Pons (tissue), 1 donor: Measurements from ENCODE around the gene TROAP.
"Not testable (repeated sequence)": the region's sequence is repeated elsewhere in the genome, so short reads cannot be mapped to it uniquely, and the experiment has no call there.

Experiments used
- DNase-seq: peaks from one replicate; pipeline ENCODE4 v3.0.0-alpha.2; 2016; ENCODE audit warnings: low spot score

The TROAP gene

GRCh38 chr12:49295082-49295936 lies 27.7 kb upstream of the TROAP start, which contains the start of gene PRPH:
Gene PRPH (plus strand): TSS chr12:49295147. CDS start chr12:49295201, 54 bp downstream.
- DNase-seq: no peak

DNA sequence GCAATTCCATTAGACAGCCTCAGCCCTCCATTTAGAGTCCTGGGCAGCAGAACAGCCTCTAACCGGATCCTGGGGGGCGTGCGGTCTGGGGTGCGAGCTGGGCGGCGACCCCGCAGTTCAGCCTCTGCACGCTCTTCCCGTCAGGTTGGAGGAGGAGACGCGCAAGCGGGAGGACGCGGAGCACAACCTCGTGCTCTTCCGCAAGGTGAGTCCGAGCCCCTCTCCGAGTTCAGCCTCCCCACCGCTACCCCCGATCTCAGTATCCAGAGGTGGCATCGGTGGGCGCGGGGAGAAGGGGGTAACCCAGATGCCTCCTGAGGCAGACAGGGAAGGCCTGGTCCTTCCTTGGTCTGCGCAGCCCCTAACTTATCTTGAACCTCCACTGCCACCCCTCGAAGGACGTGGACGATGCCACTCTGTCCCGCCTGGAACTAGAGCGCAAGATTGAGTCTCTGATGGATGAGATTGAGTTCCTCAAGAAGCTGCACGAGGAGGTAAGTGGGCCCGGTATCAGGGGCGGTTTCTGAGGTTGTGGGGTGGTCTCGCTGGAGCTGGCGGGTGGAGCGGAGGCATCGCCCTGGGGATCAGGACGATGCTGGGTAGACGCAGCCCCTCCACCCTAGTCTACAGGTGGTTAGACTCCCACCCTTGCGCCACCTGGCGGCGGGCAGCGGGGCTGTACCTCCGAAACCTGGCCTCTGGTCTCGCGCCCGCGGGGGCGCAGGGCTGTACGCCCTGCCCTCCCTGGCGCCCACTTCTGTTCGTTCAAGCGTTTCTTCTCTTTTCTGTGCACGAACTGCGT lies 26.8 kb upstream of the TROAP start:
- no peak for DNase-seq

DNA sequence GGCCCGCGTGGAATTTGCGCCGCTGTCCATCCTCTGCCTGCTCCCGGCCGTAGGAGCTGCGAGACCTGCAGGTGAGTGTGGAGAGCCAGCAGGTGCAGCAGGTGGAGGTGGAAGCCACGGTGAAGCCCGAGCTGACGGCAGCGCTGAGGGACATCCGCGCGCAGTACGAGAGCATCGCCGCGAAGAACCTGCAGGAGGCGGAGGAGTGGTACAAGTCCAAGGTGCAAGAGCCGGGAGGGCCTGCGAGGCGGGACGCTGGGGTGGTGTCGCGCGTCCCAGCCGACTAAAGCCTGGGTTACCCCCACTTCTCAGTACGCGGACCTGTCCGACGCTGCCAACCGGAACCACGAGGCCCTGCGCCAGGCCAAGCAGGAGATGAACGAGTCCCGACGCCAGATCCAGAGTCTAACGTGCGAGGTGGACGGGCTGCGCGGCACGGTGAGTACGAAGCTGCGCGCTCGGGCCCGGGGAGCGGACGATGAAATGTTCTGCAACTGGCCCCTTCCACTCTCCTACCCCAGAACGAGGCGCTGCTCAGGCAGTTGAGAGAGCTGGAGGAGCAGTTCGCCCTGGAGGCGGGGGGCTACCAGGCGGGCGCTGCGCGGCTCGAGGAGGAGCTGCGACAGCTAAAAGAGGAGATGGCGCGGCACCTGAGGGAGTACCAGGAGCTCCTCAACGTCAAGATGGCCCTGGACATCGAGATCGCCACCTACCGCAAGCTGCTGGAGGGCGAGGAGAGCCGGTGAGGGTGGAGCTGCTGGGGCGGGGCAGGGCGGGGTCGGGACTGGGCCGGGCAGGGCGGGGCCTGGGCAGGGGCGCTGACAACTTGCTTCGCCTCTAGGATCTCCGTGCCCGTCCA lies 26.0 kb upstream of the TROAP start:
- no peak for DNase-seq

GRCh38 chr12:49297695-49298060 lies 25.4 kb upstream of the TROAP start:
- DNase-seq: no peak

DNA sequence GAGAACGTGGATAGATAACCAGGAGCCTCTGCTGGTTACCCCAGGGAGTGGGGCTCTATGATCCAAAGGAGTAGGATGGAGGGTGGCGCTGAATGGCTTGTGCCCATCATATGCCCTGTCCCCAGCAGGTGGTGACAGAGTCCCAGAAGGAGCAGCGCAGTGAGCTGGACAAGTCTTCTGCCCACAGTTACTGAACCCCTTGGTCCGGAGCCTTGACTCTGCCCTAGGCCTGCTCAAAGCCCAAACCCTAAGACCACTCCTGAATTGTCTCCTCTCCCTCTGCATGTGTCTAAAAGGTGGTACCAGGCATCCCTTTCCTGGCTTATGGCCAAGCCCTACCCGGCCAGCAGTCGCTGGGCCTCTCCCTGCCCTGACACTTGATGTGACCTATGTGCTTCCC lies 24.9 kb upstream of the TROAP start:
- DNase-seq: no peak

GRCh38 chr12:49301760-49302159 lies 21.3 kb upstream of the TROAP start:
- no peak for DNase-seq

DNA sequence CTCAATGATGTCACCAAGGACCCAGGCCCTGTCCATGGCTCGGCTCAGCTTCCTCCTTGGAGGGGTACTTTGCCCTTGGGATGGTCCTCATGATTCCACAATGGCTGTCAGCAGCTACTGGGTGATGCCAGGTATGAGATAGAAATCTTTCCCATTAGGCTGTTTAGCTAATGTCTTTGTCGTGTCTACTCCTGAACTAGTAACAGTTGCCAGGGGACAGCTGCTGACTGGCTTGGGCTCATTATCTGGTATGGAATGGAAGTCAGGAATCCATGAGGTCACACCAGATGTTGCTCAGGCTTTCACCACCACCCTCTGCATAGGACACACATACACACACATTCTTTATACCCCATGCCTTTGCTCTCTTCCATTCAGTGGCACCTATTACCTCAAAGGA lies 18.9 kb upstream of the TROAP start:
- DNase-seq: no peak

DNA sequence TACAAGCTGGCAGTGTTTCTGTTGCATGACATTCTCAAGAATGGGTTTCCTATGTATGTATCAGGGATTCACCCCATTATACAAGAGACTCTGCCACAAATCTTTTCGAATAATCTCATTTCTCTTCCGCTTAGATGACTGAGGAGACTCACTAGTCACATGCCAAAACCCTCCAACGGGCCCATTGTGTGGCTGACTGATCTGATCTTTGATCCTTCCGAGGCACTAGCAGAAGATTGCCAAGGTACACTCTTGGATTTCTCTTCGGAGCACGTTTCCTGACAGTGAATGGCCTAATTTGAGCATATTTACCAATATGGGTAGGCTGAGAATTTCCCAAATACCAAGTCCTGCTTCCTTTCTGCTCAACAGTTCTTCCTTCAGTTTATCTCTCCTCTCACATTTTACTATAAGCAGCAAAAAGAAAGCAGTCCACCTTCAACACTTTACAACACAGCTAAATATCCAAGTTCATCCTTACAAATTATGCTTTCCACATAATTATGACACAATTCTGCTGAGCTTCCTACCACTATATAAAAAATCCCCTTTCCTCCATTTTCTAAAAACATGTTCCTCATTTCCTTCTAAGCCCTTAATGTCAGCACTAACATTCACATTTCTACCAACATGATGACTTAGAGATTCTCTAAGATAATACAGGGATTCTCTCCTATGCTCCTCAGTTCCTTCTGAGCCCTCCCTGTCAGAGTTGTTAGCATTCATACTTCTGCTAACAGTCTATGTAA lies 17.1 kb upstream of the TROAP start:
- no peak for DNase-seq

DNA sequence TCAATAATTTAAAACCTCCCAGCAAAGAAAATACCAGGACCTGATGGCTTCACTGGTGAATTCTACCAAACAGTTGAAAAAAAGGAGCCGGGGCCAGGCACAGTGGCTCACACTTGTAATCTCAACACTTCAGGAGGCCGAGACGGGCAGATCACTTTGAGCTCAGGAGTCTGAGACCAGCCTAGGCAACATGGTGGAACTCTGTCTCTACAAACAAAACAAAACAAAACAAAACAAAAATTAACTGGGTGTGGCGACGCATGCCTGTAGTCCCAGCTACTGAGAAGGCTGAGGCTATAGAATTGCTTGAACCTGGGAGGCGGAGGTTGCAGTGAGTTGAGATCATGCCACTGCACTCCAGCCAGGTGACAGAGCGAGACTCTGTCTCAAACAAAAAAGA lies 13.7 kb upstream of the TROAP start:
- no peak for DNase-seq

DNA sequence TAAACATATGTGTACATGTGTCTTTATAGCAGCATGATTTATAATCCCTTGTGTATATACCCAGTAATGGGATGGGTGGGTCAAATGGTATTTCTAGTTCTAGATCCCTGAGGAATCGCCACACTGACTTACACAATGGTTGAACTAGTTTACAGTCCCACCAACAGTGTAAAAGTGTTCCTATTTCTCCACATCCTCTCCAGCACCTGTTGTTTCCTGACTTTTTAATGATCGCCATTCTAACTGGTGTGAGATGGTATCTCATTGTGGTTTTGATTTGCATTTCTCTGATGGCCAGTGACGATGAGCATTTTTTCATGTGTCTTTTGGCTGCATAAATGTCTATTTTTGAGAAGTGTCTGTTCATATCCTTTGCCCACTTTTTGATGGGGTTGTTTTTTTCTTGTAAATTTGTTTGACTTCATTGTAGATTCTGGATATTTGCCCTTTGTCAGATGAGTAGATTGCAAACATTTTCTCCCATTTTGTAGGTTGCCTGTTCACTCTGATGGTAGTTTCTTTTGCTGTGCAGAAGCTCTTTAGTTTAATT lies 12.5 kb upstream of the TROAP start:
- not testable (repeated sequence) for DNase-seq

DNA sequence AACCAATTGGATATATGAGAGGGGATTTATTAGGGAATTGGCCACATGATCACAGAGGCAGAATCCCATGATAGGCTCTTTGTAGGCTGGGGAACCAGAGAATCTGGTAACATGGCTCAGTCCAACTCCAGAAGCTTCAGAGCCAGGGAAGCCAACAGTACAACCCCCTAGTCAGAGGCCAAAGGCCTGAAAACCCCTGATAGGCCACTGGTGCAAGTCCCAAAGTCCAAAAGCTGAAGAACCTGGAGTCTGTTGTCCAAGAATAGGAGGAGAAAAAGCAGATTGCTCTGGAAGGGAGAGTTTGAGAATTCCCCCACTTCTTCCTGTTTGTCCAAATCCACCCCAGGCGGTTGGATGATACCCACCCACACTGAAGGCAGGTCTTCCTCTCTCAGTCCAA lies 8.2 kb upstream of the TROAP start:
- no peak for DNase-seq

GRCh38 chr12:49317118-49317517 lies 5.9 kb upstream of the TROAP start:
- DNase-seq: not testable (repeated sequence)

GRCh38 chr12:49320411-49321103 lies 2.5 kb upstream of the TROAP start:
- DNase-seq: not testable (repeated sequence)

GRCh38 chr12:49322367-49322707 lies 718 bp upstream of the TROAP start:
- DNase-seq: no peak

DNA sequence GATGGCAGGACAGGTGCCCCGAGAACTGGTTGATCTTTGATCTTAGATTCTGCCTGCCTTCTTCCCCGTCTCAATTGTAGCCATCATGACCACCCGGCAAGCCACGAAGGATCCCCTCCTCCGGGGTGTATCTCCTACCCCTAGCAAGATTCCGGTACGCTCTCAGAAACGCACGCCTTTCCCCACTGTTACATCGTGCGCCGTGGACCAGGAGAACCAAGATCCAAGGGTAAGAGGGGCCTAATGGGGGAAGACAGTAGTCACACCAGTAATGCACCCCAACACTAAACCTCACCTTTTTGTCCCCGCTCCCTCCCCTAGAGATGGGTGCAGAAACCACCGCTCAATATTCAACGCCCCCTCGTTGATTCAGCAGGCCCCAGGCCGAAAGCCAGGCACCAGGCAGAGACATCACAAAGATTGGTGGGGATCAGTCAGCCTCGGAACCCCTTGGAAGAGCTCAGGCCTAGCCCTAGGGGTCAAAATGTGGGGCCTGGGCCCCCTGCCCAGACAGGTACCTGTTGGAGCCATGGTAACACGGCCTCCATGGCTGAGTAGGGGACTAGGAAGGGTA lies 556 bp downstream of the TROAP start:
- no peak for DNase-seq

DNA sequence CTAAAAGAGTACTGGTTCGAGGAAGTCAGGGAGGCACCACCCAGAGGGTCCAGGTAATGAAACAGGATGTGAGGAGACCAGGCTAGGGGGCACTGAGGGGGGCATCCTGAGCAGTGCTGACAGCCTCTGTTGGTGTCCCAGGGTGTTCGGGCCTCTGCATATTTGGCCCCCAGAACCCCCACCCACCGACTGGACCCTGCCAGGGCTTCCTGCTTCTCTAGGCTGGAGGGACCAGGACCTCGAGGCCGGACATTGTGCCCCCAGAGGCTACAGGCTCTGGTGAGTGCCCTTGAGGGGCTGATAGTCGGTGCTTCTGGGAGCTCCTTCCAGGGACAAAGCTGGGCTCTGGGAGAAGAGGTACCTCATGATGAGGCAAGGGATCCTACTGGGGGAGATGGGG lies 2.6 kb downstream of the TROAP start:
- DNase-seq: no peak

GRCh38 chr12:49327368-49327767 lies 4.3 kb downstream of the TROAP start:
- DNase-seq: no peak

DNA sequence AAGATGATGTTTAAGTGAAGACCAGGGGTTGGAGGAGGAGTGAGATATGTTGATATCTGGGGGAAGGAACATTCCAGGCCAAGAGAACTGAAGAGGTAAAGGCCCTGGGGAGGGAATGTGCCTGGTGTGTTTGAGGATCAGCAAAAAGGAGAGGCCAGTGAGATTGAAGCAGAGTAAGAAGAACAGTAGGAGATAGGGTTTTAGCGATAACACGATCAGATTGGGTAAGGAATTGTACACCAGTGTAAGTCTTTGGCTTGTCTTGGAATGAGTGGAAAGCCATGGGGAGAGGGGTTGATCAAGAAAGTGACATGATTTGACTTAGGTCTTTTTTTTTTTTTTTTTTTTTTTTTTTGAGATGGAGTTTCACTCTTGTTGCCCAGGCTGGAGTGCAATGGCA lies 4.8 kb downstream of the TROAP start:
- no peak for DNase-seq

DNA sequence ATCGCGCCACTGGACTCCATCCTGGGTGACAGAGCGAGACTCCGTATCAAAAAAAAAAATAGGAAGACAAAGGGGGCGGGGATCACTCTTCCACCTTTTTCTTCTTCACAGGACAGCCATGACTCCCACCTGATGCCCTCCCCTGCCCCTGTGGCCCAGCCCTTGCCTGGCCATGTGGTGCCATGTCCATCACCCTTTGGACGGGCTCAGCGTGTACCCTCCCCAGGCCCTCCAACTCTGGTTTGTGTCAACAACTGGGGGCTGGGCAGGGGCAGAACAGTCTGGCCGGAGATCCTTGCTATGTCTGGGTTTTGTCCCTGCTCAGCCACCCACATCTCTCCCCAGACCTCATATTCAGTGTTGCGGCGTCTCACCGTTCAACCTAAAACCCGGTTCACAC lies 5.8 kb downstream of the TROAP start:
- DNase-seq: no peak

DNA sequence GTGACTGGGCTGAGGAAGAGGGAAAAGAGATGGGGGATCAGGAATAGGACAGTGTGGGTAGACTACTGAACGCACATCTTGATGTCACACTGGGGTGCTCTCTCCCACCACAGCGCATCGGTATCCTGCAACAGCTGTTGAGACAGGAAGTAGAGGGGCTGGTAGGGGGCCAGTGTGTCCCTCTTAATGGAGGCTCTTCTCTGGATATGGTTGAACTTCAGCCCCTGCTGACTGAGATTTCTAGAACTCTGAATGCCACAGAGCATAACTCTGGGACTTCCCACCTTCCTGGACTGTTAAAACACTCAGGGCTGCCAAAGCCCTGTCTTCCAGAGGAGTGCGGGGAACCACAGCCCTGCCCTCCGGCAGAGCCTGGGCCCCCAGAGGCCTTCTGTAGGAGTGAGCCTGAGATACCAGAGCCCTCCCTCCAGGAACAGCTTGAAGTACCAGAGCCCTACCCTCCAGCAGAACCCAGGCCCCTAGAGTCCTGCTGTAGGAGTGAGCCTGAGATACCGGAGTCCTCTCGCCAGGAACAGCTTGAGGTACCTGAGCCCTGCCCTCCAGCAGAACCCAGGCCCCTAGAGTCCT lies 7.1 kb downstream of the TROAP start:
- DNase-seq: no peak
